NCI-H510A (cell line): Measurements from ENCODE around the gene THG1L.

Experiments used
- DNase-seq: peaks from one replicate; lab custom pipeline; 2025; lab: John Stamatoyannopoulos, UW

THG1L gene

GRCh38 chr5:157761690-157762621 is 30.7 kb downstream of the THG1L start:
- peak; percentile 6 for DNase-seq

- DNase-seq = no peak
These were observed 33.3 kb downstream of the THG1L start for GRCh38 chr5:157764531-157764930.

- no peak for DNase-seq
These were observed 35.2 kb downstream of the THG1L start for GRCh38 chr5:157766442-157766841.

- DNase-seq = no peak
These were observed 35.7 kb downstream of the THG1L start for GRCh38 chr5:157766902-157767301.

GRCh38 chr5:157767689-157768088 is 36.5 kb downstream of the THG1L start:
- no peak for DNase-seq

- no peak for DNase-seq
These were observed 39.4 kb downstream of the THG1L start for GRCh38 chr5:157770665-157771064.

- no peak for DNase-seq
These were observed 40.9 kb downstream of the THG1L start for GRCh38 chr5:157772127-157772526.

- peak; percentile 42 for DNase-seq
These were observed 47.0 kb downstream of the THG1L start for GRCh38 chr5:157778121-157778805.

GRCh38 chr5:157779221-157779620 is 48.0 kb downstream of the THG1L start:
- no peak for DNase-seq

- no peak for DNase-seq
These were observed 54.6 kb downstream of the THG1L start for GRCh38 chr5:157785801-157786200.
